WERI-Rb-1 (cell line): ENCODE data around the gene MAGOH.

Source experiments
- DNase-seq: peaks from one replicate; pipeline ENCODE4 v3.0.0-alpha.2; 2020
- H3K27ac ChIP-seq: fragments of 250-450 bp; sonication (Bioruptor Pico); 2 replicates; pipeline ENCODE4 v1.5.1; 2020; ENCODE audit warnings: mild to moderate bottlenecking, moderate library complexity
- H3K27me3 ChIP-seq: fragments of 250-450 bp; sonication (Bioruptor Pico); 2 replicates; pipeline ENCODE4 v1.5.1; 2021; ENCODE audit warnings: mild to moderate bottlenecking, low read depth, moderate library complexity; ENCODE audit not compliant: insufficient read depth, severe bottlenecking
- H3K36me3 ChIP-seq: fragments of 250-450 bp; sonication (Bioruptor Pico); 2 replicates; pipeline ENCODE4 v1.5.1; 2020; ENCODE audit warnings: mild to moderate bottlenecking, moderate library complexity
- H3K4me3 ChIP-seq: 2 replicates; pipeline ENCODE4 v1.5.1; 2011; ENCODE audit warnings: low read depth, mild to moderate bottlenecking, control low read depth, low read length
- H3K9me3 ChIP-seq: fragments of 250-450 bp; sonication (Bioruptor Pico); 2 replicates; pipeline ENCODE4 v1.5.1; 2021; ENCODE audit warnings: mild to moderate bottlenecking, moderate library complexity; ENCODE audit not compliant: severe bottlenecking
- CTCF ChIP-seq: IDR thresholded peaks from 2 replicates; pipeline ENCODE4 v1.5.1; 2011; ENCODE audit warnings: low read depth, mild to moderate bottlenecking, control low read depth, inconsistent platforms, low read length

MAGOH gene

GRCh38 chr1:53266038-53266437 lies 27.7 kb upstream of the MAGOH start:
- H3K36me3 ChIP-seq = peaks cover 96% of the 10 kb centered on the region
- H3K27me3 ChIP-seq = no peaks in the 10 kb centered on the region
- H3K4me3 ChIP-seq = no peak overlapping the region
- DNase-seq = no peak
- no peaks in the 10 kb centered on the region for H3K9me3 ChIP-seq
- no peak overlapping the region for H3K27ac ChIP-seq
- peak; percentile 48 for TF ChIP-seq CTCF

- Histone ChIP-seq H3K27me3 (no peaks in the 10 kb centered on the region), H3K4me3 (no peak overlapping the region), H3K36me3 (peaks cover 93% of the 10 kb centered on the region), H3K27ac (no peak overlapping the region), H3K9me3 (no peaks in the 10 kb centered on the region)
- DNase-seq = no peak
- TF ChIP-seq CTCF = no peak
Measured at GRCh38 chr1:53265581-53265980, 27.3 kb upstream of the MAGOH start.

- Histone ChIP-seq H3K36me3 (peaks cover 93% of the 10 kb centered on the region), H3K9me3 (no peaks in the 10 kb centered on the region), H3K27ac (no peak overlapping the region), H3K27me3 (no peaks in the 10 kb centered on the region), H3K4me3 (no peak overlapping the region)
- no peak for TF ChIP-seq CTCF
- DNase-seq = no peak
Measured at GRCh38 chr1:53264048-53264447, 25.7 kb upstream of the MAGOH start.

DNA sequence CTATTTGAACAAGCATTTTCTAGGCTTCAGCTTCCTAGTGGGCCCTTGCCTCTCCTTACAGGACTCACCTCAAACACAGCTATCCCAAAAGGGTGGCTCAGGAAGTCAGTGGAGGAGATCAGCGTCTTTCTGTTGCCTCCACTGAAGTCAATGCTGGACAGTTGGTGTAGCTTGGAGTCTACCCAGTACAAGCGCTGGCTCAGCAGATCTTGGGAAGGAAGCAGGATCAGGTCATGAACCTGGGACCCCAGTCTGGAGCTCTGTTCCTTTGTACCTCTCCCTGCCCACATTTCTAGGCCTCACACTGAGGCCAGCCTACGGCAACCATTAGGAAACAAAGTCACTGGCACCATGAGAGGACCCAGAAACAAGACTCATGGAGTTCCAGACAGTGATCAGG lies 23.7 kb upstream of the MAGOH start:
- no peak for TF ChIP-seq CTCF
- Histone ChIP-seq H3K9me3 (no peaks in the 10 kb centered on the region), H3K36me3 (peaks cover 95% of the 10 kb centered on the region), H3K27me3 (no peaks in the 10 kb centered on the region), H3K4me3 (no peak overlapping the region), H3K27ac (peak overlapping the region; percentile 31; the same call in 1 of the 2 replicates)
- no peak for DNase-seq

DNA sequence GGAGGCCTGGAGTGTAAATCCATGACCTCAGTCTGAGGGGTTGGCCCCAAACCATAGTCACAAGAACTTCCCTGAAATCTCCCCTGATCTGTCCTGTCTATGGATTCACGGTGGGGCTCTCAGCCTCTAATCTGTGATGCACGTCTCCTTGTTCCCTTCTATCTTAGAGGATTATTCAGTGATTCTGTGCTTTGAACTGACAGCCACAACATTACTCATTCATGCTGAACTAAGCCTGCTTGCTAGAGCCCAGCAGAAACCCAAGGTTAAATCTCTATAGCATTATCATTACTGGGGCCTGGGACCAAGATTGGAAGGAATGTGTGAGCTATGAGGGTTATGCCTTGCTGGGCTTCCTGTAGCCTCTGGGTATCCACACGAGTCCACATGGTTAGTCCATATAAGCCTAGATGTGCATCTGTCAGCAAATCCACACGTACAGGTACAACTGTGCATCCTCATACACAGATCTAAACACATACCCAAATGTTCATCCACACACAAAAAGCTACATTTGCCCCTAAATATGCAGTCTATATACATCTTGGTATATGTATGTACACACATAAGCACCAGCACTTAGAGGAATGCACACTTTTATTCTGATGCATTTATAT lies 22.4 kb upstream of the MAGOH start:
- Histone ChIP-seq H3K4me3 (no peak overlapping the region), H3K27me3 (no peaks in the 10 kb centered on the region), H3K9me3 (no peaks in the 10 kb centered on the region), H3K27ac (peak overlapping the region; percentile 13; the same call in 1 of the 2 replicates), H3K36me3 (peaks cover 95% of the 10 kb centered on the region)
- TF ChIP-seq CTCF = no peak
- DNase-seq = peak; percentile 75

DNA sequence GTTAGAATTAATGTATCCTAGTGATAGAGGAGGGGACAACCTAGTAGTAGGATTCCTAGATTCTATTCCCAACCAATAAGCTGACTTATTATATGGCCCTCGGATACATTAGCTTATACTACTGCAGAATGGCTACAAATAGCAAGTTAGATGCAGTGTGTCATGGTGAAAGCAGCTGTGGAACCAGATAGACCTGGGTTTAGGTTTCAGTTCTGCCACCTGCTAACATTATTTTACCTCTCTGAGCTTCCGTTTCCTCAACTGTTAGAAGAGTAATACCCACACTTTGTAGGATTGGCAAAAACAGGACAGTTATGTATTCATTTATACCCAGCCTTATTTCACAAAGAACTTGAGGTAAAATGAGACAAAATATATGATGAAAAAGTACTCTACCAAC lies 21.6 kb upstream of the MAGOH start:
- H3K4me3 ChIP-seq = no peak overlapping the region
- no peaks in the 10 kb centered on the region for H3K9me3 ChIP-seq
- TF ChIP-seq CTCF = no peak
- no peaks in the 10 kb centered on the region for H3K27me3 ChIP-seq
- peak overlapping the region; percentile 28 for H3K27ac ChIP-seq
- peaks cover 95% of the 10 kb centered on the region for H3K36me3 ChIP-seq
- DNase-seq = no peak
